Neural progenitor cell (in vitro differentiated cells): ENCODE data around the gene EPN2.

Experiments used
- CTCF ChIP-seq: fragments of 200-600 bp; sonication (generic); IDR thresholded peaks from 2 replicates; pipeline ENCODE4 v1.5.1; 2017; ENCODE audit warnings: antibody characterized with exemption, mild to moderate bottlenecking
- EZH2phosphoT487 ChIP-seq: fragments of 200-600 bp; sonication (generic); IDR thresholded peaks from 2 replicates; pipeline ENCODE4 v1.6.1; 2017; ENCODE audit warnings: antibody characterized with exemption

GRCh38 chr17:19381741-19382444, 144.7 kb downstream of the EPN2 start:
- TF ChIP-seq CTCF, result no peak
- no peak for TF ChIP-seq EZH2phosphoT487
